HFFc6 (cell line): ENCODE data around the gene OR1F1. TPM values are rescaled to one million over a fixed set of nuclear protein-coding genes. Genes with fewer than 3 reads are reported as not detected.
"Not testable (repeated sequence)": the region's sequence is repeated elsewhere in the genome, so short reads cannot be mapped to it uniquely, and the experiment has no call there.

ENCODE experiments used
- DNase-seq: peaks from one replicate; pipeline ENCODE4 v3.0.0-alpha.2; 2018
- H3K27ac Mint-ChIP-seq: 2 replicates; pipeline ENCODE4 v1.8.0; 2020; ENCODE audit warnings: mild to moderate bottlenecking, mixed read lengths
- H3K27me3 Mint-ChIP-seq: 2 replicates; pipeline ENCODE4 v1.8.0; 2021; ENCODE audit warnings: mild to moderate bottlenecking, moderate library complexity, mixed read lengths; ENCODE audit not compliant: insufficient read depth
- H3K36me3 Mint-ChIP-seq: 2 replicates; pipeline ENCODE4 v1.8.0; 2021; ENCODE audit warnings: low read depth, mixed read lengths
- H3K4me1 Mint-ChIP-seq: 2 replicates; pipeline ENCODE4 v1.8.0; 2020; ENCODE audit warnings: low read depth, mixed read lengths
- H3K4me3 Mint-ChIP-seq: 2 replicates; pipeline ENCODE4 v1.8.0; 2020; ENCODE audit warnings: mild to moderate bottlenecking, moderate library complexity, mixed read lengths
- H3K9me3 Mint-ChIP-seq: 2 replicates; pipeline ENCODE4 v1.8.0; 2020; ENCODE audit warnings: mild to moderate bottlenecking, mixed read lengths
- total RNA-seq, 6 experiments: library from RNA; stranded (reverse); fragmentation: NEBNext Ultra II Directional; extraction: Animal tissue kit (Norgen Biotek cat#: 25700); gene quantifications; 2 replicates in 1 of 6; 3 replicates in 5 of 6; pipeline ENCODE4 v1.2.3, GENCODE V29; 2021
- TF ChIP-seq, protein P1 (sequence below): fragments of 200-600 bp; sonication (generic); IDR thresholded peaks from 2 replicates; pipeline ENCODE4 v1.5.0; 2021; ENCODE audit warnings: antibody characterized with exemption, mild to moderate bottlenecking

The OR1F1 gene
- total RNA-seq, 6 experiments from 2014 or later: not detected

DNA sequence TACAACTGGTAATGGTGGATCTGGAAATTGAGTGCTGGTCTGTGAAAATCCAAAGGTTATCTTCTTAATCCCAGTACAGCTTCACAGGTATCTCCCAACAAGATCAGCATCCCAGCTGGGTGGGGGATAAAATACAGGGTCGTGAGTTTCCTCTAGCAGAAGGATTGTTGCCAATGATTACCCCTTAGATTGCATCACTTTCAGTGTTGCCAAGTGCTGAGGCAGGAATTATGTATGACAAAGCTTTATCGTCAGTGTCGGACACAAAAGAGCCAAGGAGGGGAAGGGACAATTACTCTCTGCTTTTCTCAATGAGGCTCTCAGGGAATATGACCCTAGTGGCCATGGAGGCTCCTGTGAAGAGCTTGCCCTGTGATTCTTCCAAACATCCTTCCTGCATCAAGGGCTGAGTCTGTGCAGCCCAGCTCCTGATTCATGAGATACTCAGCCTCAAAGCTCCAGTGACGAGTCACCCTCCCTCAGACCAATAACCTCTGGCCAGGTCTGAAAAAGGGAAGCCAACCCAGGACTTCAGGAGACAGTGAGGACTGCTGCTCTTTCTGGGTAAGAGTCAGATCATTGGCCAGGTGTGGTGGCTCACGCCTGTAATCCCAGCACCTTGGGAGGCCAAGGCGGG lies 15.0 kb downstream of the OR1F1 start:
- peaks cover 35% of the 10 kb centered on the region for H3K9me3 Mint-ChIP-seq
- no peak overlapping the region for H3K27ac Mint-ChIP-seq
- TF ChIP-seq, protein P1, sequence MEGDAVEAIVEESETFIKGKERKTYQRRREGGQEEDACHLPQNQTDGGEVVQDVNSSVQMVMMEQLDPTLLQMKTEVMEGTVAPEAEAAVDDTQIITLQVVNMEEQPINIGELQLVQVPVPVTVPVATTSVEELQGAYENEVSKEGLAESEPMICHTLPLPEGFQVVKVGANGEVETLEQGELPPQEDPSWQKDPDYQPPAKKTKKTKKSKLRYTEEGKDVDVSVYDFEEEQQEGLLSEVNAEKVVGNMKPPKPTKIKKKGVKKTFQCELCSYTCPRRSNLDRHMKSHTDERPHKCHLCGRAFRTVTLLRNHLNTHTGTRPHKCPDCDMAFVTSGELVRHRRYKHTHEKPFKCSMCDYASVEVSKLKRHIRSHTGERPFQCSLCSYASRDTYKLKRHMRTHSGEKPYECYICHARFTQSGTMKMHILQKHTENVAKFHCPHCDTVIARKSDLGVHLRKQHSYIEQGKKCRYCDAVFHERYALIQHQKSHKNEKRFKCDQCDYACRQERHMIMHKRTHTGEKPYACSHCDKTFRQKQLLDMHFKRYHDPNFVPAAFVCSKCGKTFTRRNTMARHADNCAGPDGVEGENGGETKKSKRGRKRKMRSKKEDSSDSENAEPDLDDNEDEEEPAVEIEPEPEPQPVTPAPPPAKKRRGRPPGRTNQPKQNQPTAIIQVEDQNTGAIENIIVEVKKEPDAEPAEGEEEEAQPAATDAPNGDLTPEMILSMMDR: no peak
- H3K36me3 Mint-ChIP-seq: peaks cover 16% of the 10 kb centered on the region
- DNase-seq: no peak
- H3K27me3 Mint-ChIP-seq: peaks cover 33% of the 10 kb centered on the region
- no peaks in the 10 kb centered on the region for H3K4me1 Mint-ChIP-seq
- H3K4me3 Mint-ChIP-seq: no peak overlapping the region

DNA sequence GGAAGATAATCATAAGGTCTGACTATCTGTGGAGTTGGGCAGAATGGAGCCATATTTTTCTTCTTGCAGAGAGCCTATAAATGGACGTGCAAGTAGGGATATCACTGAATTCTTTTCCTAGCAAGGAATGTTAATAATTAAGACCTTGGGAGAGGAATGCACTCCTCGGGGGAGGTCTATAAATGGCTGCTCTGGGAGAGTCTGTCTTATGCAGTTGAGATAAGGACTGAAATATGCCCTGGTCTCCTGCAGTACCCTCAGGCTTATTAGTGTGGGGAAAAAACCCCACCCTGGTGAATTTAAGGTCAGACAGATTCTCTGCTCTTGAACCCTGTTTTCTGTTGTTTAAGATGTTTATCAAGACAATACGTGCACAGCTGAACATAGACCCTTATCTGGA lies 17.9 kb downstream of the OR1F1 start:
- not testable (repeated sequence) for H3K4me1 Mint-ChIP-seq, H3K4me3 Mint-ChIP-seq, H3K27ac Mint-ChIP-seq, DNase-seq
- H3K27me3 Mint-ChIP-seq: peaks cover 18% of the 10 kb centered on the region
- peaks cover 40% of the 10 kb centered on the region for H3K9me3 Mint-ChIP-seq
- H3K36me3 Mint-ChIP-seq: peaks cover 16% of the 10 kb centered on the region

DNA sequence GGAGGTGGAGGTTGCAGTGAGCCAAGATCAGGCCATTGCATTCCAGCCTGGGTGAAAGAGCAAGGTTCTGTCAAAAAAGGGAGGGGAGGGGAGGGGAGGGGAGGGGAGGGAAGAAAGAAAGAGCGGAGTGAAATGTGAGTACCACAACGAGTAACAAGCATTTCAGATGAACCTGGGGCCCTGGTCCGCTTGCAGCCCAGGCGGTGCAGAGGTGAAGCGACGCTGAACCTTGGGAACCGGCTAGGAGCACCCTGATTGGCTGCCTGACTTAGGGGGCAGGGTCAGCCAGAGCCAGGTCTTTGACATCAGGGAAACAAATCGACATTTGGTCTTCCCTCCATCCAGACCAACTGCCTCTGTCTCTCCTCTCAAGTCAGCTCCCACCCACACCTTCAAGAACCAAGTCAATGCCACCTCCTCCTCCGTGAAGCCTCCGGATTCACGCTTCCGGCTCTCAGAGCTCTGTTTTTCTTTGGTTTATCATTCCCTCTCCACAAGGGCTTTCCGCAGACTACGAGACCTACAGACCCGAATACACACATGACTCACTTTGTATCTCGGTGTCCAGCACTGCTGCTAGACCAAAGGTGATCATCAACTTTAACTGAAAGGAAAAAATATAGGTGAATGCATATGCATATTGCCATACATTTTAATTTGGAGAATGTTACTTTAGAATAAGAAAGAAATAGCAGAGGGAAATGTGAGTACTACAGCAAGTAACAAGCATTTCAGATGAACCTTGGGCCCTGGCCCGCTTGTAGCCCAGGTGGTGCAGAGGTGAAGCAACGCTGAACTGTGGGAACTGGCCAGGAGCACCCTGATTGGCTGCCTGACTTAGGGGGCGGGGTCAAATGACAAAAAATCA lies 19.3 kb downstream of the OR1F1 start:
- DNase-seq: no peak
- TF ChIP-seq, protein P1: no peak
- Mint-ChIP-seq H3K4me3 (no peak overlapping the region), H3K4me1 (no peaks in the 10 kb centered on the region), H3K27me3 (peaks cover 18% of the 10 kb centered on the region), H3K27ac (no peak overlapping the region), H3K9me3 (peaks cover 40% of the 10 kb centered on the region), H3K36me3 (peaks cover 16% of the 10 kb centered on the region)

DNA sequence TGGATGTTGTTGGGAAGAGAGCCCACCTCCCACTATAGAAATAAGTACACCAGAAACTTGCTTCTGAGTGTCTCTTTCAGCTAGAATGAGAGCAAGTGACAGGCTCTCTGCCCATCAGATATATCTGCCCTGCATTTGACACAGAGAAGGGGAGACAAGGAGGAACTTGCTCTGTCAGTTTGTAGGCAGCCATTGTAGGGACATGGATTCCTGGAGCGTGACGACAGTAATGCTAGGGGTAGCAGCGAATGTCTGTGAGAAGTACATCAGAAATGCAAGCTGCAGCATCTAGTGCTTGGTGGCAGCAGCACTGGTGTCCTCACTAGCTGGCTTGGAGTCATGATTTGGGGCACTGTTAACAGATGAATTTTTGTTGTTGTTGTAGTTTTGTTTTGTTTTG lies 24.0 kb downstream of the OR1F1 start:
- Mint-ChIP-seq H3K4me3 (no peak overlapping the region), H3K9me3 (peaks cover 18% of the 10 kb centered on the region), H3K27ac (no peak overlapping the region), H3K4me1 (peaks cover 7% of the 10 kb centered on the region; the same call in 1 of the 2 replicates), H3K36me3 (no peaks in the 10 kb centered on the region), H3K27me3 (peaks cover 21% of the 10 kb centered on the region)
- TF ChIP-seq, protein P1: no peak
- DNase-seq: no peak

DNA sequence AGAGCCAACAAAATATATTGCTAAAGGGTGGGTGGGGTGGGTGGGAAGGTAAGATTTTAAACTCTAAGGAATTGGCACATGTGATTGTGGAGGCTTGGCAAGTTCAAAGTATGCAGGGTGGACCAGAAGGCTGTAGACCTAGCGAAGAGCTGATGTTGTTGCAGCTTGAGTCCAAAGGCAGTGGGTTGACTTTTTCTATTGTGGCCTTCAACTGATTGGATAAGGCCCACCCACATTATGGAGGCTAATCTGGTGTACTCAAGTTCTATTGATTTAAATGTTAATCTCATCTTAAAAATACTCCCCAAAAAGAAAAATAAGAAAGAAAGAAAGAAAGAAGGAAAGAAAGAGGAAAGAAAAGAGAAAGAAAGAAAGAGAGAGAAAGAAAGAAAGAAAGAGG lies 24.6 kb downstream of the OR1F1 start:
- Mint-ChIP-seq H3K9me3 (peaks cover 12% of the 10 kb centered on the region), H3K4me3 (no peak overlapping the region), H3K36me3 (no peaks in the 10 kb centered on the region), H3K27ac (no peak overlapping the region), H3K4me1 (peaks cover 7% of the 10 kb centered on the region; the same call in 1 of the 2 replicates), H3K27me3 (peaks cover 25% of the 10 kb centered on the region)
- DNase-seq: no peak
- TF ChIP-seq, protein P1: no peak
